SK-N-SH treated with all-trans-retinoic acid at 6 μM for 48 hours (cell line): ENCODE data around the gene KLRF1.

Experiments used
- ATAC-seq: fragments of 200-7000 bp; cut with Tn5 transposase; 3 replicates; pipeline ENCODE4 v1.9.1; 2020; ENCODE audit warnings: mild to moderate bottlenecking, moderate library complexity
- ARNTL ChIP-seq: fragments of 450-650 bp; formaldehyde crosslinking; IDR thresholded peaks from 2 replicates; pipeline ENCODE4 v1.5.0; 2020; ENCODE audit warnings: low read depth, mild to moderate bottlenecking, moderate library complexity, borderline replicate concordance
- BACH2 ChIP-seq: fragments of 250-450 bp; sonication (Bioruptor Pico); IDR thresholded peaks from 2 replicates; pipeline ENCODE4 v1.9.0; 2021; ENCODE audit warnings: mild to moderate bottlenecking, borderline replicate concordance
- ESRRG ChIP-seq: fragments of 250-450 bp; sonication (Bioruptor Pico); IDR thresholded peaks from 2 replicates; pipeline ENCODE4 v1.6.1; 2021; ENCODE audit warnings: mild to moderate bottlenecking
- GLIS3 ChIP-seq: fragments of 250-450 bp; sonication (Bioruptor Pico); IDR thresholded peaks from 2 replicates; pipeline ENCODE4 v1.5.0; 2020; ENCODE audit warnings: mild to moderate bottlenecking, moderate library complexity
- OSR1 ChIP-seq: fragments of 250-450 bp; sonication (Bioruptor Pico); IDR thresholded peaks from 2 replicates; pipeline ENCODE4 v1.8.0; 2022; ENCODE audit warnings: moderate library complexity, mild to moderate bottlenecking, inconsistent platforms
- PPARA ChIP-seq: fragments of 250-450 bp; sonication (Bioruptor Pico); IDR thresholded peaks from 2 replicates; pipeline ENCODE4 v1.5.0; 2020; ENCODE audit warnings: mild to moderate bottlenecking, borderline replicate concordance
- RARB ChIP-seq: fragments of 250-450 bp; sonication (Bioruptor Pico); IDR thresholded peaks from 2 replicates; pipeline ENCODE4 v1.8.0; 2021; ENCODE audit warnings: mild to moderate bottlenecking, moderate library complexity
- SNAI2 ChIP-seq: fragments of 250-450 bp; sonication (Bioruptor Pico); IDR thresholded peaks from 2 replicates; pipeline ENCODE4 v1.5.0; 2020; ENCODE audit warnings: mild to moderate bottlenecking, moderate library complexity
- TCF4 ChIP-seq: fragments of 250-450 bp; sonication (Bioruptor Pico); IDR thresholded peaks from 2 replicates; pipeline ENCODE4 v1.8.0; 2021; ENCODE audit warnings: mild to moderate bottlenecking, moderate library complexity, borderline replicate concordance
- TOX ChIP-seq: fragments of 250-450 bp; sonication (Bioruptor Pico); IDR thresholded peaks from 2 replicates; pipeline ENCODE4 v1.8.0; 2021; ENCODE audit warnings: mild to moderate bottlenecking, moderate library complexity, borderline replicate concordance
- ZC3H10 ChIP-seq: fragments of 250-450 bp; sonication (Bioruptor Pico); IDR thresholded peaks from 2 replicates; pipeline ENCODE4 v1.5.1; 2021; ENCODE audit warnings: mild to moderate bottlenecking, moderate library complexity
- ZFP3 ChIP-seq: fragments of 250-450 bp; sonication (Bioruptor Pico); IDR thresholded peaks from 2 replicates; pipeline ENCODE4 v1.5.0; 2020; ENCODE audit warnings: mild to moderate bottlenecking, moderate library complexity
- ZFP30 ChIP-seq: fragments of 450-650 bp; formaldehyde crosslinking; IDR thresholded peaks from 2 replicates; pipeline ENCODE4 v1.5.0; 2022; ENCODE audit warnings: mild to moderate bottlenecking, moderate library complexity
- ZNF70 ChIP-seq: fragments of 450-650 bp; formaldehyde crosslinking; IDR thresholded peaks from 2 replicates; pipeline ENCODE4 v1.5.0; 2020; ENCODE audit warnings: mild to moderate bottlenecking, moderate library complexity
- ZNF8 ChIP-seq: fragments of 450-650 bp; formaldehyde crosslinking; IDR thresholded peaks from 2 replicates; pipeline ENCODE4 v1.5.0; 2020; ENCODE audit warnings: mild to moderate bottlenecking, moderate library complexity
- TF ChIP-seq, protein P1 (sequence below): fragments of 250-450 bp; sonication (Bioruptor Pico); IDR thresholded peaks from 2 replicates; pipeline ENCODE4 v1.8.0; 2020; ENCODE audit warnings: mild to moderate bottlenecking, moderate library complexity, borderline replicate concordance
- TF ChIP-seq, protein P2 (sequence below): fragments of 250-450 bp; sonication (Bioruptor Pico); IDR thresholded peaks from 2 replicates; pipeline ENCODE4 v1.8.0; 2021; ENCODE audit warnings: low read depth, mild to moderate bottlenecking, moderate library complexity, borderline replicate concordance
- TF ChIP-seq, protein P3 (sequence below): fragments of 250-450 bp; sonication (Bioruptor Pico); IDR thresholded peaks from 2 replicates; pipeline ENCODE4 v1.5.1; 2020; ENCODE audit warnings: low read depth, mild to moderate bottlenecking, moderate library complexity
- TF ChIP-seq, protein P4 (sequence below): fragments of 250-450 bp; sonication (Bioruptor Pico); IDR thresholded peaks from 2 replicates; pipeline ENCODE4 v1.5.1; 2021; ENCODE audit warnings: mild to moderate bottlenecking, moderate library complexity
- TF ChIP-seq, protein P5 (sequence below): fragments of 250-450 bp; sonication (Bioruptor Pico); IDR thresholded peaks from 2 replicates; pipeline ENCODE4 v1.5.0; 2020; ENCODE audit warnings: mild to moderate bottlenecking, moderate library complexity

Gene KLRF1

DNA sequence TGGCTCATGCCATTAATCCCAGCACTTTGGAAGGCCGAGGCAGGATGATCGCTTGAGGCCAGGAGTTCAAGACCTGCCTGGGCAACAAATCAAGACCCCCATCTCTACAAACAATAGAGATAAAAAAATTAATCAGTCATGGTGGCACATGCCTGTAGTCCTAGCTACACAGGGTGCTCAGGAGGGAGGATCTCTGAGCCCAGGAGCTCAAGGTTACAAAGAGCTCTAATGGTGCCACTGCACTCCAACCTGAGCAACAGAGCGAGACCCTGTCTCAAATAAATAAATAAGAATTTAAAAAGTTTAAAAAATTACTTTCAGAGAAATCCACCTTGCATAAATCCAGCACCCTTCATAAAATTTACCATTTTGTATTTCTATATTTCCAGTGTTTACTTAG is 2.2 kb downstream of the KLRF1 start:
- no peak for TF ChIP-seq ZFP30 (CRISPR knock-in tag)
- TF ChIP-seq BACH2 (CRISPR knock-in tag) = no peak
- no peak for TF ChIP-seq ZNF8 (CRISPR knock-in tag)
- no peak for TF ChIP-seq PPARA (CRISPR knock-in tag)
- TF ChIP-seq TOX = no peak
- no peak for TF ChIP-seq SNAI2 (CRISPR knock-in tag)
- no peak for TF ChIP-seq ZNF70
- ATAC-seq = no peak

DNA sequence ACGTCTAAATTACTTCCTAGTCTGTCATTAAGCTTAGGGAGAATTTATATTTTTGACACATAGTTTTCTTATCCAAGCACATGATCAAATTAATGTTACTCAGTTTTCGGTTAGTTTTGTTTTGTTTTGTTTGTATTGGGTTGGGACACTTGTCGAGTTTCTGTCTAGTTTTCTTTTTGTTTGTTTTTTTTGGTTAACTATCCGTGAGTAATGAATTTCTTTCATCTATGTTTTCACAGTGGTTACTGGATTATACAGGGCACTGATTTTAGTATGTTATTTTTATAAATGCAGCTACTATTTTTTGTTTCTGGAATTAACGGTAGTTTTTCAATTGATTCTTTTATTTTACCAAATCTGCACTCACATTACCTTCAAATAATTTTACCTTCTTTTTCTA is 2.7 kb downstream of the KLRF1 start:
- TF ChIP-seq, protein P1, sequence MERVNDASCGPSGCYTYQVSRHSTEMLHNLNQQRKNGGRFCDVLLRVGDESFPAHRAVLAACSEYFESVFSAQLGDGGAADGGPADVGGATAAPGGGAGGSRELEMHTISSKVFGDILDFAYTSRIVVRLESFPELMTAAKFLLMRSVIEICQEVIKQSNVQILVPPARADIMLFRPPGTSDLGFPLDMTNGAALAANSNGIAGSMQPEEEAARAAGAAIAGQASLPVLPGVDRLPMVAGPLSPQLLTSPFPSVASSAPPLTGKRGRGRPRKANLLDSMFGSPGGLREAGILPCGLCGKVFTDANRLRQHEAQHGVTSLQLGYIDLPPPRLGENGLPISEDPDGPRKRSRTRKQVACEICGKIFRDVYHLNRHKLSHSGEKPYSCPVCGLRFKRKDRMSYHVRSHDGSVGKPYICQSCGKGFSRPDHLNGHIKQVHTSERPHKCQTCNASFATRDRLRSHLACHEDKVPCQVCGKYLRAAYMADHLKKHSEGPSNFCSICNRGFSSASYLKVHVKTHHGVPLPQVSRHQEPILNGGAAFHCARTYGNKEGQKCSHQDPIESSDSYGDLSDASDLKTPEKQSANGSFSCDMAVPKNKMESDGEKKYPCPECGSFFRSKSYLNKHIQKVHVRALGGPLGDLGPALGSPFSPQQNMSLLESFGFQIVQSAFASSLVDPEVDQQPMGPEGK (CRISPR knock-in tag) = no peak
- TF ChIP-seq, protein P2, sequence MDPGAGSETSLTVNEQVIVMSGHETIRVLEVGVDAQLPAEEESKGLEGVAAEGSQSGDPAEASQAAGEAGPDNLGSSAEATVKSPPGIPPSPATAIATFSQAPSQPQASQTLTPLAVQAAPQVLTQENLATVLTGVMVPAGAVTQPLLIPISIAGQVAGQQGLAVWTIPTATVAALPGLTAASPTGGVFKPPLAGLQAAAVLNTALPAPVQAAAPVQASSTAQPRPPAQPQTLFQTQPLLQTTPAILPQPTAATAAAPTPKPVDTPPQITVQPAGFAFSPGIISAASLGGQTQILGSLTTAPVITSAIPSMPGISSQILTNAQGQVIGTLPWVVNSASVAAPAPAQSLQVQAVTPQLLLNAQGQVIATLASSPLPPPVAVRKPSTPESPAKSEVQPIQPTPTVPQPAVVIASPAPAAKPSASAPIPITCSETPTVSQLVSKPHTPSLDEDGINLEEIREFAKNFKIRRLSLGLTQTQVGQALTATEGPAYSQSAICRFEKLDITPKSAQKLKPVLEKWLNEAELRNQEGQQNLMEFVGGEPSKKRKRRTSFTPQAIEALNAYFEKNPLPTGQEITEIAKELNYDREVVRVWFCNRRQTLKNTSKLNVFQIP (CRISPR knock-in tag) = no peak
- TF ChIP-seq ZFP3 (no peak), PPARA (CRISPR knock-in tag) (no peak), RARB (CRISPR knock-in tag) (no peak), ZC3H10 (CRISPR knock-in tag) (no peak)
- TF ChIP-seq, protein P3, sequence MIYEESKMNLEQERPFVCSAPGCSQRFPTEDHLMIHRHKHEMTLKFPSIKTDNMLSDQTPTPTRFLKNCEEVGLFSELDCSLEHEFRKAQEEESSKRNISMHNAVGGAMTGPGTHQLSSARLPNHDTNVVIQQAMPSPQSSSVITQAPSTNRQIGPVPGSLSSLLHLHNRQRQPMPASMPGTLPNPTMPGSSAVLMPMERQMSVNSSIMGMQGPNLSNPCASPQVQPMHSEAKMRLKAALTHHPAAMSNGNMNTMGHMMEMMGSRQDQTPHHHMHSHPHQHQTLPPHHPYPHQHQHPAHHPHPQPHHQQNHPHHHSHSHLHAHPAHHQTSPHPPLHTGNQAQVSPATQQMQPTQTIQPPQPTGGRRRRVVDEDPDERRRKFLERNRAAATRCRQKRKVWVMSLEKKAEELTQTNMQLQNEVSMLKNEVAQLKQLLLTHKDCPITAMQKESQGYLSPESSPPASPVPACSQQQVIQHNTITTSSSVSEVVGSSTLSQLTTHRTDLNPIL (CRISPR knock-in tag) = no peak
- TF ChIP-seq, protein P4, sequence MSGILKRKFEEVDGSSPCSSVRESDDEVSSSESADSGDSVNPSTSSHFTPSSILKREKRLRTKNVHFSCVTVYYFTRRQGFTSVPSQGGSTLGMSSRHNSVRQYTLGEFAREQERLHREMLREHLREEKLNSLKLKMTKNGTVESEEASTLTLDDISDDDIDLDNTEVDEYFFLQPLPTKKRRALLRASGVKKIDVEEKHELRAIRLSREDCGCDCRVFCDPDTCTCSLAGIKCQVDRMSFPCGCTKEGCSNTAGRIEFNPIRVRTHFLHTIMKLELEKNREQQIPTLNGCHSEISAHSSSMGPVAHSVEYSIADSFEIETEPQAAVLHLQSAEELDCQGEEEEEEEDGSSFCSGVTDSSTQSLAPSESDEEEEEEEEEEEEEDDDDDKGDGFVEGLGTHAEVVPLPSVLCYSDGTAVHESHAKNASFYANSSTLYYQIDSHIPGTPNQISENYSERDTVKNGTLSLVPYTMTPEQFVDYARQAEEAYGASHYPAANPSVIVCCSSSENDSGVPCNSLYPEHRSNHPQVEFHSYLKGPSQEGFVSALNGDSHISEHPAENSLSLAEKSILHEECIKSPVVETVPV (CRISPR knock-in tag) = no peak
- TF ChIP-seq, protein P5, sequence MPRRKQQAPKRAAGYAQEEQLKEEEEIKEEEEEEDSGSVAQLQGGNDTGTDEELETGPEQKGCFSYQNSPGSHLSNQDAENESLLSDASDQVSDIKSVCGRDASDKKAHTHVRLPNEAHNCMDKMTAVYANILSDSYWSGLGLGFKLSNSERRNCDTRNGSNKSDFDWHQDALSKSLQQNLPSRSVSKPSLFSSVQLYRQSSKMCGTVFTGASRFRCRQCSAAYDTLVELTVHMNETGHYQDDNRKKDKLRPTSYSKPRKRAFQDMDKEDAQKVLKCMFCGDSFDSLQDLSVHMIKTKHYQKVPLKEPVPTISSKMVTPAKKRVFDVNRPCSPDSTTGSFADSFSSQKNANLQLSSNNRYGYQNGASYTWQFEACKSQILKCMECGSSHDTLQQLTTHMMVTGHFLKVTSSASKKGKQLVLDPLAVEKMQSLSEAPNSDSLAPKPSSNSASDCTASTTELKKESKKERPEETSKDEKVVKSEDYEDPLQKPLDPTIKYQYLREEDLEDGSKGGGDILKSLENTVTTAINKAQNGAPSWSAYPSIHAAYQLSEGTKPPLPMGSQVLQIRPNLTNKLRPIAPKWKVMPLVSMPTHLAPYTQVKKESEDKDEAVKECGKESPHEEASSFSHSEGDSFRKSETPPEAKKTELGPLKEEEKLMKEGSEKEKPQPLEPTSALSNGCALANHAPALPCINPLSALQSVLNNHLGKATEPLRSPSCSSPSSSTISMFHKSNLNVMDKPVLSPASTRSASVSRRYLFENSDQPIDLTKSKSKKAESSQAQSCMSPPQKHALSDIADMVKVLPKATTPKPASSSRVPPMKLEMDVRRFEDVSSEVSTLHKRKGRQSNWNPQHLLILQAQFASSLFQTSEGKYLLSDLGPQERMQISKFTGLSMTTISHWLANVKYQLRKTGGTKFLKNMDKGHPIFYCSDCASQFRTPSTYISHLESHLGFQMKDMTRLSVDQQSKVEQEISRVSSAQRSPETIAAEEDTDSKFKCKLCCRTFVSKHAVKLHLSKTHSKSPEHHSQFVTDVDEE (CRISPR knock-in tag) = no peak
- no peak for ATAC-seq

DNA sequence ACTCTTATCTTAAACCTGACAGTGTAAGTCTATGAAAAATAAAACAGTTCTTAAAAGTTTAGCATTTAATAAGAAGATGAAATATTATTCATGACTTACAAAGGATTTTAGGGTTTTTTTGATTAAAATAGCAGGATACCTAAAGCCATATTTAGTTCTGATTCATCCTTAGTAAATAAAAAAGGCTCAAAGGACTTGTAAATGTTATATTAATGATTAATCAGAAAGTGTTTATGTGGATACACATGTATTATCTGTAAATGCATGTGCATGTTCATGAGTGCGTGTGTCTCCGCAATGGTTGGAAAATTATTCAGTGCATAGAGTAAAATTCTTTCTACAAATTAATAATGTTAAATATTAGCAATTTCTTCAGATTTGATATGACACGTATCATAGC is 4.4 kb downstream of the KLRF1 start:
- ATAC-seq = no peak
- TF ChIP-seq TCF4 (CRISPR knock-in tag) = no peak
- TF ChIP-seq TOX = no peak
- TF ChIP-seq, protein P2 (CRISPR knock-in tag) = no peak
- TF ChIP-seq, protein P1 (CRISPR knock-in tag) = no peak
- no peak for TF ChIP-seq PPARA (CRISPR knock-in tag)
- no peak for TF ChIP-seq BACH2 (CRISPR knock-in tag)
- no peak for TF ChIP-seq ESRRG (CRISPR knock-in tag)
- no peak for TF ChIP-seq GLIS3
- TF ChIP-seq ZNF8 (CRISPR knock-in tag) = no peak
- TF ChIP-seq ARNTL (CRISPR knock-in tag) = no peak
- no peak for TF ChIP-seq OSR1
- no peak for TF ChIP-seq SNAI2 (CRISPR knock-in tag)
